Measurements from ENCODE around the gene WDR27. TPM values are rescaled to one million over a fixed set of nuclear protein-coding genes. Genes with fewer than 3 reads are reported as not detected.

The WDR27 gene
- total and polyA plus RNA-seq, 12 donors = 6.0 to 66.7 (median 27.7) TPM

GRCh38 chr6:169508452-169508851, 193.4 kb downstream of the WDR27 start:
- Histone ChIP-seq H3K36me3 (replicated peaks in 1 of 2) (no peaks in the 10 kb centered on the region), H3K9me3 (replicated peaks in 1 of 3) (no peaks in the 10 kb centered on the region), H3K27me3 (no peaks in the 10 kb centered on the region), H3K4me1 (replicated peaks in 1 of 2) (no peaks in the 10 kb centered on the region), H3K27ac (no peak overlapping the region), H3K4me3 (no peak overlapping the region)
- intact Hi-C loops (cut with DNase I) = no loop called here
- 87 to 100% (median 91%) methylated on average over 1 of the region's 1 CpG for WGBS, 4 donors
- no peak for TF ChIP-seq POLR2A (IDR thresholded peaks at IDR 0.05)
- TF ChIP-seq, protein P1, sequence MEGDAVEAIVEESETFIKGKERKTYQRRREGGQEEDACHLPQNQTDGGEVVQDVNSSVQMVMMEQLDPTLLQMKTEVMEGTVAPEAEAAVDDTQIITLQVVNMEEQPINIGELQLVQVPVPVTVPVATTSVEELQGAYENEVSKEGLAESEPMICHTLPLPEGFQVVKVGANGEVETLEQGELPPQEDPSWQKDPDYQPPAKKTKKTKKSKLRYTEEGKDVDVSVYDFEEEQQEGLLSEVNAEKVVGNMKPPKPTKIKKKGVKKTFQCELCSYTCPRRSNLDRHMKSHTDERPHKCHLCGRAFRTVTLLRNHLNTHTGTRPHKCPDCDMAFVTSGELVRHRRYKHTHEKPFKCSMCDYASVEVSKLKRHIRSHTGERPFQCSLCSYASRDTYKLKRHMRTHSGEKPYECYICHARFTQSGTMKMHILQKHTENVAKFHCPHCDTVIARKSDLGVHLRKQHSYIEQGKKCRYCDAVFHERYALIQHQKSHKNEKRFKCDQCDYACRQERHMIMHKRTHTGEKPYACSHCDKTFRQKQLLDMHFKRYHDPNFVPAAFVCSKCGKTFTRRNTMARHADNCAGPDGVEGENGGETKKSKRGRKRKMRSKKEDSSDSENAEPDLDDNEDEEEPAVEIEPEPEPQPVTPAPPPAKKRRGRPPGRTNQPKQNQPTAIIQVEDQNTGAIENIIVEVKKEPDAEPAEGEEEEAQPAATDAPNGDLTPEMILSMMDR (IDR thresholded peaks at IDR 0.05) = no peak
- DNase-seq = no peak

DNA sequence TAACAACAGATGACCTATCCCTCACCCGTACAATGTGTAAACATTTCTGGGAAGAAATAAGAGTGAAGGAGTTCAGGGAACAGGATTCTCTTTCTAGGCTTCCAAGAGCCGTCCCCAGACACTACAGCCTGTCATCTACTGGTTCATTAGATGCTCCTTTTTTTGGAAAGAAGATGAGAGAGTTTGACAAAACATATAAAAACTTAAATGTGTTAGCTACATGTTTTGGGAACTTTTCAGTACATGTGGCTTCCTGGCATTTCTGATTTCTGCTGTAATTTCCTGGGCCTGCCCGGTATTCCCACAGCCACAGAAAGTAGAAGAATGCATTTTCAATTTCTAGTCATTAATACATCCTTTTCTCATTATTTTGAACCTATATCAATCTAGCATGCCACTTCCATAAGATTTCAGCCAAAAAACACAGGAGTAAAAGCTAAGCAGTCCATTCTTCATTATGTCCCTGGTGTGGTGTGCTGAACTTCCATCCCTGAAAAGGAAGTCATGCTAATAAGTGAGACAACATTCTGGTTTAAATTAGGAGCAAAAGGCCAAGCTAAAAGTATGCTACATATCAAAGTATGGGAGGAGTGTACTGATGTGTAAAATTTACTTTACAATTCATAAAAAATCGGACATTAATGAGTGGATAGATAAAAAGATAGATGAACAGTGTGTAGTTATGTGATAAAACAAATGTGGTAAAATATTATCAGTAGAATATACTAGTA, 198.2 kb downstream of the WDR27 start:
- Histone ChIP-seq H3K27ac (no peak overlapping the region), H3K4me3 (no peak overlapping the region), H3K4me1 (replicated peaks in 1 of 2) (no peaks in the 10 kb centered on the region), H3K27me3 (no peaks in the 10 kb centered on the region), H3K9me3 (replicated peaks in 1 of 3) (no peaks in the 10 kb centered on the region), H3K36me3 (replicated peaks in 1 of 2) (no peaks in the 10 kb centered on the region)
- intact Hi-C loops (cut with DNase I) = no loop called here
- 74 to 85% (median 79%) methylated on average over 4 of the region's 4 CpGs for WGBS, 4 donors
- no peak for DNase-seq
- TF ChIP-seq, protein P1 (IDR thresholded peaks at IDR 0.05) = no peak
- no peak for TF ChIP-seq POLR2A (IDR thresholded peaks at IDR 0.05)

GRCh38 chr6:169502445-169502844, 199.4 kb downstream of the WDR27 start:
- no peaks in the 10 kb centered on the region for H3K9me3 ChIP-seq (replicated peaks in 1 of 3)
- no peaks in the 10 kb centered on the region for H3K4me1 ChIP-seq (replicated peaks in 1 of 2)
- DNase-seq = no peak
- H3K27me3 ChIP-seq = no peaks in the 10 kb centered on the region
- no peak overlapping the region for H3K4me3 ChIP-seq
- intact Hi-C loops (cut with DNase I) = no loop called here
- H3K27ac ChIP-seq = no peak overlapping the region
- H3K36me3 ChIP-seq (replicated peaks in 1 of 2) = no peaks in the 10 kb centered on the region
- no peak for TF ChIP-seq POLR2A (IDR thresholded peaks at IDR 0.05)
- TF ChIP-seq, protein P1 (IDR thresholded peaks at IDR 0.05) = no peak
- 92 to 96% (median 95%) methylated on average over 20 to 22 of the region's 22 CpGs for WGBS, 4 donors

- intact Hi-C loops (cut with DNase I) = no loop called here
- no peaks in the 10 kb centered on the region for H3K27me3 ChIP-seq
- H3K27ac ChIP-seq = no peak overlapping the region
- DNase-seq = no peak
- TF ChIP-seq POLR2A (IDR thresholded peaks at IDR 0.05) = no peak
- TF ChIP-seq, protein P1 (IDR thresholded peaks at IDR 0.05) = no peak
- 95 to 98% (median 97%) methylated on average over 26 to 32 of the region's 32 CpGs for WGBS, 4 donors
- H3K4me1 ChIP-seq (replicated peaks in 1 of 2) = no peaks in the 10 kb centered on the region
- H3K4me3 ChIP-seq = no peak overlapping the region
- H3K9me3 ChIP-seq (replicated peaks in 1 of 3) = no peaks in the 10 kb centered on the region
- no peaks in the 10 kb centered on the region for H3K36me3 ChIP-seq (replicated peaks in 1 of 2)
Measured at GRCh38 chr6:169501777-169502313, 200.0 kb downstream of the WDR27 start.
